Stimulated activated naive CD4-positive, alpha-beta T cell (primary cell): ENCODE measurements around the gene PINLYP.

Source experiments
- DNase-seq, 6 experiments: peaks; one replicate each; lab custom pipeline; 2025; lab: John Stamatoyannopoulos, UW

Gene PINLYP

DNA sequence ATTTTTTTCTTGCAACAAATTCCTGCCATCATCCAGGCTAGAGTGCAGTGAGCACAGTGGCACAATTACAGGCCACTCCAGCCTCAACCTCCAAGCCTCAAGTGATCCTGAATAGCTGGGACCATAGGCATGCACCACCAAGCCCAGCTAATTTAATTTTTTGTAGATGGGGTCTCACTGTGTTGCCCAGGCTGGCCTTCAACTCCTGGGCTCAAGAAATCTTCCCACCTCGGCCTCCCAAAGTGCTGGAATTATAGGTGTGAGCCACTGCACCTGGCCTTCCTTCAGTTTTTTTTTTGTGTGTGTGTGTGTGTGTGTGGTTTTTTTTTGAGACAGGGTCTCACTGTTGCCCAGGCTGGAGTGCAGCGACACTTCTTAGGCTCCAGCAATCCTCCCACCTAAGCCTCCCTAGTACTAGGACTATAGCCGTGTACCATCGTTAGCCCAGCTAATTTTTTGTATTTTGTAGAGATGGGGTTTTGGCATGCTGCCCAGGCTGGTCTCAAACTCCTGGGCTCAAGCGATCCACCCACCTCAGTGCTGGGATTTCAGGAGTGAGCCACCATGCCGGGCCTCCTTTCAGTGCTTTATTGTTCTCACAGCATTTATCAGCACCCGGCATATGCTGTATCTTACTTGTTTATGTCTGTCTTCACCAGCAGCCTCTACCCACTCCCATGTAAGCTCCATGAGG, 30.4 kb downstream of the PINLYP start:
- DNase-seq, result no peak

GRCh38 chr19:43606569-43607229, 31.1 kb downstream of the PINLYP start:
- DNase-seq, result no peak

DNA sequence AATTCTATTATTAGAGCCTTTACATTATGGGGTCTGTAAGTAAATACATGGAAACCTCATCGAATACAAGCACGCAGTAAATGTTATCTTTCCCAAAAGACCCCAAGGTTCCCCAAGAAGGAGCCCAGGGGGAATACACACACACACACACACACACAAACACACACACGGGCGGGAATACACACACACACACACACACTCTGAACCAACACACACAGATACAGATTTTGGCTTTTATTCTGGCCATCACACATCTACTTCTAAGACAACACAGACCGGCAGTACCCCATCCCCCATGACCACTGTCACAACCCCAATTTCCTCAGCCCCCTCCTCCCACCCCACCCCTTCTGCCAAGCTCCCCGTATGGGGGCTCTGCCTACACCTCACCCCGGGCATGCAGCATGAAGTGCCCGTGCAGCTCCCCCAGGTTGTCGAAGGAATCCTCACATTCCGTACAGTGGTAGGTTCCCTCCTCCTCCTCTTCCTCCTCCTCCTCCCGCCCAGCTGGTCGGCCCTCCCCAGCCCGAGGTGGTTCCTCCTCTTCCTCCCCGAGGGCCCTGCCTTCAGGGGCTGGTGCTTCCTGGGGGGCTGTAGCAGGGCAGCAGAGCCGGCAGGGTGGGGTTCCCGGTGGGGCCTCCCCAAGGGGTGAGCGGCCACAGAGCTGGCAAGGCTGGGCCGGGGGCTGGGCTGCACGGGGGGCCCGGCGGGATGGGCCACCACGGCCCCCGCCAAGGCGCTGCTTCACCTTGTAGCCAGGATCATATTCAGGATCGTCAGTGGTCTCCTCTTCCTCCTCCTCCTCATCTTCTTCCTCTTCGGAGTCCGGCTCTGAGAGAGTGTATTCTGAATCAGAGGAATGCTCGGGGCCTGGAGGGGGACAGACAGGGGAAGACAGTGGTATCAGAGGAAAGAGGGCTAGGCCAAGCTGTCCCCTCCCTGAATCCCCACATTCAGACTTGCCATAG, 31.9 kb downstream of the PINLYP start:
- DNase-seq, result no peak

GRCh38 chr19:43609872-43610271, 34.3 kb downstream of the PINLYP start:
- DNase-seq, result no peak

- DNase-seq, result no peak
Observed at GRCh38 chr19:43610493-43610892, 34.9 kb downstream of the PINLYP start.

GRCh38 chr19:43611788-43612187, 36.2 kb downstream of the PINLYP start, which contains the start of gene SRRM5:
Gene SRRM5 (plus strand): TSS chr19:43612088. CDS start chr19:43612122, 34 bp downstream.
- DNase-seq, result no peak

DNA sequence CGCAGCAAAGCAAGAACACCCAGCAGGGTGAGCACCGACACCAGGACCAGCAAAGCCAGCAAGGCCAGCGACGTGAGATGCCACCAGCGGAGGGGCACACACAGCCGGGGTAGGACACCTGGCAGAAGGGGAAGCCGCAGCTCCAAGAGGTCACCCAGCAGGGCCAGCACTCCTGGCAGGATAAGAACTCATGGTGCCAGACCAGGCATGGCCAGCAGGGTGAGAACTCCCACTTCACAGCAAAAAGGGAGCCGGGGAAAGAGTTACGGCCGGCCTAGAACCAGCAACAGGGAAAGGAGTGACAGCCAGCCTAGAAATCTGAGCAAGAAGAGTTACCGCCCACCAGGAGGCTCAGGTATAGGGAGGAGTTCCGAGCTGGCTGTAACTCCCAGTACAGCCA, 36.8 kb downstream of the PINLYP start:
- DNase-seq, result no peak

GRCh38 chr19:43616306-43616705, 40.7 kb downstream of the PINLYP start:
- no peak for DNase-seq

- no peak for DNase-seq
Observed at GRCh38 chr19:43616954-43617353, 41.4 kb downstream of the PINLYP start.

DNA sequence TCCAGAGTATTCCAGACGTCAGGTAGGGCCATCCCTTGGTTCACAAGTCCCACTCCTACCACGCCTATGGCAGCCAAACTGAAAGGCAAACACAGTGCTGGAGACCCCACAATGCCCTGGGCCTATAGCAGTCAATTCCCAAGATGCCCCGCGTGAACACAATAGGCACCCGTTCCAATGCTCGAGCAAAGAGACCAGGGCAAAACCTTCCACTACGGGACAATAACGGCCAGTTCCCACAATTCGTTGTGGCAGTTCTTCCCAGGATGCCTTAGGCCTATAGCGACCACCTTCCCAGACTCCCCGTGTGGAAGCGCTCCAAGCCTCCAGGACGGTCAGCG, 43.3 kb downstream of the PINLYP start:
- peak in 3 of 6 experiments; percentile 18 to 30 (median 29) for DNase-seq

DNA sequence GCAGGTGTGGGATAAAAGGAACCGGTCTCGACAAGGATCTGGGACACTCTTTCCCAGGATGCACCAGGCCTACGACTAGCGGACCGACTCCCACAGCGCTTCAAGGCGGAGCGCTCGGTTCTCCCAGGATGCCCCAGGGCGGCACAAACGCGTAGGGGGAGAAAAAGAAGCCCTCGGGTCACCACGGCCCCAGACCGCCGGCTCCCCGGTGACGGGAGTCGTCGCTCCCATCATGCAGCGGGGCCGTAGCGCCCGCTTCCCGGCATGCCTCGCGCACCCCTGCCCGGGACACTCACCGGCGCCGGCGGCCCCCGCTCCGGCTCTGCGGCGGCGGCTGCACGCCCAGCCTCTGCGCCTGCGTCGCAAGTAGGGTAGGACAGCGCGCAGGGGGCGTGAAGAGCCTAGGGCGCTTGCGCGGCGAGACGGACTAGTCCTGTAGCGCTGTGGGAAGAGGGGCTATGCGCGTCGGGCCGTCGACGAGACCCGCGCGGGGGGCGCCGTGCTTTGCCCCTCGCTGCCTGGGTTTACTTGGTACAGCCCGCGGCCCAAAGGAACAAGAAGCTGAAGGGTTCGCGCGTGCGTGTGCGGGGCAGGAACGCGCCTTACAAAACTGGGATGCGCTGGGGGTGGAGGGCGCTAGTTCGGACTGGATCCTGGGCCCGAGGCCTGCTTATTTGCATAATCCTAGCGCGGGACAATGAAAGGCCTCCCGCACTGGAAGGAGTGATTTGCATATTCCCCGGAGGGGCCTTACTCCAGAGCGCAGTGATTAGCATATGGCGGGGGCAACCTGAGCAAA, 43.9 kb downstream of the PINLYP start, which contains the start of gene ZNF428:
ZNF428 (minus strand) TSS at position 368 of the 799 bp plus-strand sequence. CDS start 5,325 bp downstream, outside the sequence.
- DNase-seq, result peak; percentile 73 to 88 (median 84)

DNA sequence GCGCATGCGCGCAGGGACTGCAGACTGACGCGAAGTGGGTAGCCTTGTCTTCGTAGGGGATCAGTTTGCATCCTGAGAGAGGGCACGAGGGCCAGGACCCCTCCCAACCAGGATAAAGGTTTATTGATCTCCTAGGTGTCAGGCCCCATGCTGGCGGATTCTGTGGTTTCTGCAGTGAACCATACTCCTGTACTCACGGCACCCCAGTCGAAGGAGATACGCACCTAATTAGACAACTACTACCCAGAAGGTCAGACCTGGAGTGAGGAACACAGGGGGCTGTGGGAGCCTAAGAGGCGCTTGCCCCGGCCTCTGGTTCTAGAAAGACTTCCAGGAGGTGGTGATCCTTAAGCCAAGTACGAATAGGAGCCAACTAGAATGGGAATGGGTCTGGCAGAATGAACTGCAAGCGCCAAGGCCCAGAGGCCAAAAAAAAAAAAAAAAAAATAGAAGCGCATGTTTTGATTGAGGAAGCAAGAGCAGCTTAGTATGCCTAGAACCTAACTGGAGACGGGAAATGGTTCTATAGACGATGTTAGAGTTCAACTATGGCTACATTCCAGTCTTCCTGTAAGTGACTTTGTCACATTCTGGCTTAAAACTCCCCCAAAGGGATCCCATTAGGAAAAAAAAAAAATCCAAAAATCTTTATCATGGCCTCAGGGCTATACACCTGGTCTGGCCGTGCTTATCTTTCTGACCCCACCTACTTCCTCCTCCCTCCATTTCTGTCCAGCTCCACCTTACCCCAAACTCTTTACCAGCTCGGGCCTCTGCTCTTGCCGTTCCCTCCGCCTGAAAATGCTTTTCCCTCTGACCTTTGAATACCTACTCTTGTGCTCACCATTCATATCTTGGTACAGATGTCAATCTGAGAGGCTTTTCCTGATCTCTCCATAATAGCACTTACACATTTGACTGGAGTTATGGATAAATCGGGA, 44.7 kb downstream of the PINLYP start:
- DNase-seq, result no peak

- DNase-seq, result no peak
Observed at GRCh38 chr19:43622070-43622469, 46.5 kb downstream of the PINLYP start.

GRCh38 chr19:43622956-43623355, 47.4 kb downstream of the PINLYP start:
- no peak for DNase-seq

GRCh38 chr19:43623889-43624670, 48.5 kb downstream of the PINLYP start:
- DNase-seq, result peak in 1 of 6 experiments; percentile 4

- DNase-seq, result peak; percentile 66 to 86 (median 83)
Observed at GRCh38 chr19:43624933-43625332, 49.3 kb downstream of the PINLYP start.

- DNase-seq, result peak in 2 of 6 experiments; percentile 3 to 9
Observed at GRCh38 chr19:43625918-43626579, 50.4 kb downstream of the PINLYP start.

DNA sequence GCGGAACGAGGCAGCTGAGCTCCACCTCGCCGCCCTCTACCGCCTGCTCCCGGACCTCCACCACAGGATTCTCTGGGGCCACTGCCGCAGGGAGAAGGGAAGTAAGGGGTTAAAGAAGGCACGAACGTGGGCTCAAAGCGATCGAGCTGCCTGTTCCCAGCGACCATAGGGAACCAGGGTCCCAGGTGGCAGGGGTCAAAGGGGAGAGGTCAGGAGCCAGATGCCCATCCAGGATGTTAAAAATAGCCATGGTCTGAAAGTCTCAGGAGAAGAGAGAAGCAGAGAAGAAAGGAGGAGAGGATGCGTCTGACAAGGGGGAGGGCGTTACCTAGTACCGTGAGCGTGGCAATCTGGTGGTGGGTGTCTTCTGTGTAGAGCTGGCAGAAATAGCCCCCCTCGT, 51.2 kb downstream of the PINLYP start:
- DNase-seq, result no peak
